HepG2 (cell line): ENCODE measurements around the gene MSI2. TPM values are rescaled to one million over a fixed set of nuclear protein-coding genes. Genes with fewer than 3 reads are reported as not detected.

Source experiments
- ARNTL ChIP-seq: sonication (generic); formaldehyde crosslinking; IDR thresholded peaks from 2 replicates; pipeline ENCODE4 v1.4.0; 2020; ENCODE audit warnings: mild to moderate bottlenecking, missing genetic modification reagents
- CENPT ChIP-seq: sonication (generic); formaldehyde crosslinking; IDR thresholded peaks from 2 replicates; pipeline ENCODE4 v1.8.0; 2022; ENCODE audit warnings: low read depth, mild to moderate bottlenecking, moderate library complexity, missing genetic modification reagents
- E2F1 ChIP-seq: sonication (generic); formaldehyde crosslinking; IDR thresholded peaks from 2 replicates; pipeline ENCODE4 v1.5.0; 2020; ENCODE audit warnings: missing genetic modification reagents
- GMEB2 ChIP-seq: IDR thresholded peaks from 2 replicates; pipeline ENCODE4 v1.6.1; 2016; ENCODE audit warnings: missing biosample characterization, missing genetic modification reagents, low read depth
- GTF2F1 ChIP-seq: fragments of 150-350 bp; IDR thresholded peaks from 2 replicates; pipeline ENCODE4 v1.6.1; 2014; ENCODE audit warnings: low read length
- HHEX ChIP-seq: IDR thresholded peaks from 2 replicates; pipeline ENCODE4 v1.6.1; 2016; ENCODE audit warnings: control low read depth
- HNF4G ChIP-seq, 2 experiments: sonication (generic) in 1 of 2; formaldehyde crosslinking in 1 of 2; IDR thresholded peaks; 2 replicates each; pipeline versions ENCODE4 v1.4.0 to v1.6.1; 2011 to 2020; ENCODE audit warnings: borderline replicate concordance in 2 of 2, low read depth in 2 of 2, mild to moderate bottlenecking in 2 of 2, low read length in 1 of 2, missing genetic modification reagents in 1 of 2, moderate library complexity in 1 of 2
- KAT2B ChIP-seq: fragments of 150-350 bp; IDR thresholded peaks from 2 replicates; pipeline ENCODE4 v1.6.1; 2014; ENCODE audit warnings: low read depth, low read length, borderline replicate concordance
- PCBP2 ChIP-seq: fragments of 200-400 bp; formaldehyde crosslinking; optimal IDR thresholded peaks from 2 replicates; pipeline ENCODE3; 2018; ENCODE audit warnings: low read length, low read depth; ENCODE audit not compliant: poor library complexity, severe bottlenecking
- POLR2AphosphoS2 ChIP-seq: IDR thresholded peaks from 2 replicates; pipeline ENCODE4 v1.6.1; 2011; ENCODE audit warnings: low read depth, low read length, improper control_type of control experiment
- SETDB1 ChIP-seq: sonication (generic); formaldehyde crosslinking; IDR thresholded peaks from 2 replicates; pipeline ENCODE4 v1.5.1; 2020; ENCODE audit warnings: missing genetic modification reagents, mild to moderate bottlenecking, borderline replicate concordance
- TAF1 ChIP-seq: sonication (generic); formaldehyde crosslinking; IDR thresholded peaks from 2 replicates; pipeline ENCODE4 v1.4.0; 2020; ENCODE audit warnings: missing genetic modification reagents
- TEAD2 ChIP-seq: sonication (generic); formaldehyde crosslinking; IDR thresholded peaks from 2 replicates; pipeline ENCODE4 v1.9.0; 2021; ENCODE audit warnings: missing genetic modification reagents
- ZBTB46 ChIP-seq: sonication (generic); formaldehyde crosslinking; IDR thresholded peaks from 2 replicates; pipeline ENCODE4 v1.4.0; 2020; ENCODE audit warnings: mild to moderate bottlenecking, missing genetic modification reagents, borderline replicate concordance
- ZFP36L2 ChIP-seq: sonication (generic); formaldehyde crosslinking; IDR thresholded peaks from 2 replicates; pipeline ENCODE4 v1.4.0; 2020; ENCODE audit warnings: missing genetic modification reagents
- ZSCAN5A ChIP-seq: sonication (generic); formaldehyde crosslinking; IDR thresholded peaks from 2 replicates; pipeline ENCODE4 v1.8.0; 2022; ENCODE audit warnings: mild to moderate bottlenecking, missing genetic modification reagents, borderline replicate concordance
- polyA plus RNA-seq, 8 experiments: library from polyadenylated mRNA; depleted of rRNA in 3 of 8; stranded (reverse) in 7 of 8; unstranded in 1 of 8; fragments of >200 nt; fragmentation: Illumina TruSeq in 4 of 8; extraction: Trizol in 4 of 8; gene quantifications; 2 replicates each; pipeline versions ENCODE4 v1.2.1 to v1.2.3, GENCODE V29; 2011 to 2016; ENCODE audit warnings: low read depth in 4 of 8, missing spikeins in 1 of 8, mixed read lengths in 1 of 8; ENCODE audit not compliant: insufficient read depth in 1 of 8
- total RNA-seq, 5 experiments: library from RNA; depleted of rRNA; stranded (reverse); fragments of >200 nt; fragmentation: Illumina TruSeq; extraction: Trizol; gene quantifications; 2 replicates each; pipeline ENCODE4 v1.2.3, GENCODE V29; 2016; ENCODE audit warnings: low read depth in 1 of 5
- TF ChIP-seq, protein P1 (sequence below): sonication (generic); formaldehyde crosslinking; IDR thresholded peaks from 2 replicates; pipeline ENCODE4 v1.5.0; 2020; ENCODE audit warnings: mild to moderate bottlenecking, missing genetic modification reagents, moderate library complexity
- TF ChIP-seq, protein P2 (sequence below): sonication (generic); formaldehyde crosslinking; IDR thresholded peaks from 2 replicates; pipeline ENCODE4 v1.9.0; 2021; ENCODE audit warnings: missing genetic modification reagents, borderline replicate concordance

MSI2 gene
- total and polyA plus RNA-seq, 2 of the 13 experiments (the other 11 are each of a cell fraction or from before 2014, with no cell fraction given): 77.5 to 78.4 TPM

DNA sequence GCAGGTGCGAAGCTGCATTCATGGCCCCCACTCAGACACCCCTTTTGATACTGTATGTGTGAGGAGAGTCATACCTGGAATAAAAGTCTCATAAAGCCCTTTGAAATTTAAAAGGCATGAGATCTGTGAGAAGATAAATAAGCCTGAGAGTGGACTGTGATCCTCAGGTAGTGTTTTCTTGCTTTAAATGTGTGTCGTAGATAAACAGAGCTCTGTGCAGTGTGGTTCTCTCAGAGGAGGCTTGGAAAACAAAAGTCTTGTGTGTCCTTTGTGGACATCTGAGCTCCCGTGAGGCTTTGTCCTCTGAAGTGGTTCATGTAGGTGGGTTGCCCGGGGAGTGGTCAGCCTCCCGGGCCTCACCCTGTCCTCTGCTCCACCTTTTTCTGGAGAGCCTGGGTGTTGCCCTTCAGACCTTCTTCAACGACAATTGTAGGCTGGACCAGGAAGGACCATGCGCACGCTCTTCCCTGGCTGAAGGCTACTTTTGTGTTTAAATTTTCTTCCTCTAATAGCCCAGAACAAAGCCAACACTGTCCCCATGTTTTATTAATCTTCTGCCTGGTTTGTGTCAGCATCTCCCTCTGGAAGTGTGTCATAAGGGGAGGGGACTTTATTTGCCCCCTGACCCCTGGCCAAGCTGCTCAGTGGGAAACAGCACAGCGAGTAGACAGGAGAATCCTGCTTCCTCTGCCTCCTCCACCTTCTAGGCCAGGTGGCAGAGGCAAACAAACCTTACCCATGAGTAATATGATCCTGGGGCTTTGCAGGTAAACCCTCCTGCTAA lies 151.2 kb downstream of the MSI2 start (continued):
- TF ChIP-seq, protein P1, sequence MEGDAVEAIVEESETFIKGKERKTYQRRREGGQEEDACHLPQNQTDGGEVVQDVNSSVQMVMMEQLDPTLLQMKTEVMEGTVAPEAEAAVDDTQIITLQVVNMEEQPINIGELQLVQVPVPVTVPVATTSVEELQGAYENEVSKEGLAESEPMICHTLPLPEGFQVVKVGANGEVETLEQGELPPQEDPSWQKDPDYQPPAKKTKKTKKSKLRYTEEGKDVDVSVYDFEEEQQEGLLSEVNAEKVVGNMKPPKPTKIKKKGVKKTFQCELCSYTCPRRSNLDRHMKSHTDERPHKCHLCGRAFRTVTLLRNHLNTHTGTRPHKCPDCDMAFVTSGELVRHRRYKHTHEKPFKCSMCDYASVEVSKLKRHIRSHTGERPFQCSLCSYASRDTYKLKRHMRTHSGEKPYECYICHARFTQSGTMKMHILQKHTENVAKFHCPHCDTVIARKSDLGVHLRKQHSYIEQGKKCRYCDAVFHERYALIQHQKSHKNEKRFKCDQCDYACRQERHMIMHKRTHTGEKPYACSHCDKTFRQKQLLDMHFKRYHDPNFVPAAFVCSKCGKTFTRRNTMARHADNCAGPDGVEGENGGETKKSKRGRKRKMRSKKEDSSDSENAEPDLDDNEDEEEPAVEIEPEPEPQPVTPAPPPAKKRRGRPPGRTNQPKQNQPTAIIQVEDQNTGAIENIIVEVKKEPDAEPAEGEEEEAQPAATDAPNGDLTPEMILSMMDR (CRISPR knock-in tag): no peak
- peak; percentile 41; the same call in 1 of the 2 replicates for TF ChIP-seq E2F1 (CRISPR knock-in tag)
- TF ChIP-seq TAF1 (CRISPR knock-in tag): peak; percentile 50; the same call in 1 of the 2 replicates
- TF ChIP-seq GTF2F1: no peak
- TF ChIP-seq, protein P2, sequence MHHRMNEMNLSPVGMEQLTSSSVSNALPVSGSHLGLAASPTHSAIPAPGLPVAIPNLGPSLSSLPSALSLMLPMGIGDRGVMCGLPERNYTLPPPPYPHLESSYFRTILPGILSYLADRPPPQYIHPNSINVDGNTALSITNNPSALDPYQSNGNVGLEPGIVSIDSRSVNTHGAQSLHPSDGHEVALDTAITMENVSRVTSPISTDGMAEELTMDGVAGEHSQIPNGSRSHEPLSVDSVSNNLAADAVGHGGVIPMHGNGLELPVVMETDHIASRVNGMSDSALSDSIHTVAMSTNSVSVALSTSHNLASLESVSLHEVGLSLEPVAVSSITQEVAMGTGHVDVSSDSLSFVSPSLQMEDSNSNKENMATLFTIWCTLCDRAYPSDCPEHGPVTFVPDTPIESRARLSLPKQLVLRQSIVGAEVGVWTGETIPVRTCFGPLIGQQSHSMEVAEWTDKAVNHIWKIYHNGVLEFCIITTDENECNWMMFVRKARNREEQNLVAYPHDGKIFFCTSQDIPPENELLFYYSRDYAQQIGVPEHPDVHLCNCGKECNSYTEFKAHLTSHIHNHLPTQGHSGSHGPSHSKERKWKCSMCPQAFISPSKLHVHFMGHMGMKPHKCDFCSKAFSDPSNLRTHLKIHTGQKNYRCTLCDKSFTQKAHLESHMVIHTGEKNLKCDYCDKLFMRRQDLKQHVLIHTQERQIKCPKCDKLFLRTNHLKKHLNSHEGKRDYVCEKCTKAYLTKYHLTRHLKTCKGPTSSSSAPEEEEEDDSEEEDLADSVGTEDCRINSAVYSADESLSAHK (CRISPR knock-in tag): peak; percentile 73; the same call in 1 of the 2 replicates
- TF ChIP-seq ZSCAN5A (CRISPR knock-in tag): no peak
- no peak for TF ChIP-seq TEAD2 (CRISPR knock-in tag)
- TF ChIP-seq HHEX (CRISPR knock-in tag): no peak
- peak; percentile 79 for TF ChIP-seq HNF4G (IDR thresholded peaks at IDR 0.05; ENCODE audit: borderline replicate concordance, low read depth, low read length)
- peak; percentile 78; the same call in 1 of the 2 replicates for TF ChIP-seq HNF4G (CRISPR knock-in tag; IDR thresholded peaks at IDR 0.05; ENCODE audit: borderline replicate concordance, low read depth)
- TF ChIP-seq PCBP2: no peak
- no peak for TF ChIP-seq SETDB1 (CRISPR knock-in tag)
- TF ChIP-seq POLR2AphosphoS2: no peak
- no peak for TF ChIP-seq KAT2B
- no peak for TF ChIP-seq ZFP36L2 (CRISPR knock-in tag)
- TF ChIP-seq ARNTL (CRISPR knock-in tag): peak; percentile 66; the same call in 1 of the 2 replicates
- TF ChIP-seq CENPT (CRISPR knock-in tag): no peak
- no peak for TF ChIP-seq ZBTB46 (CRISPR knock-in tag)
- TF ChIP-seq GMEB2 (CRISPR knock-in tag): no peak
